WTC11 (cell line): ENCODE data around the gene TNN. TPM values are rescaled to one million over a fixed set of nuclear protein-coding genes. Genes with fewer than 3 reads are reported as not detected.
A peak's percentile ranks its signal among the peaks of the same experiment; 100 is the strongest.

ENCODE experiments used
- ATAC-seq: fragments of 200-7000 bp; cut with Tn5 transposase; 2 replicates; pipeline ENCODE4 v1.10.0; 2021; ENCODE audit warnings: mild to moderate bottlenecking, moderate library complexity
- CTCF ChIA-PET: fragments of 300-600 bp; sonication (Branson Sonifier 250); formaldehyde crosslinking; loops from one replicate; lab custom pipeline; 2021; ENCODE audit warnings: antibody characterized with exemption; lab: Charles Lee
- POLR2A ChIA-PET: fragments of 350-600 bp; sonication (Branson Sonifier 250); formaldehyde crosslinking; loops from one replicate; lab custom pipeline; 2021; ENCODE audit warnings: antibody characterized with exemption; lab: Charles Lee
- DNase-seq: peaks from one replicate; pipeline ENCODE4 v3.0.0; 2021; ENCODE audit warnings: low spot score
- H3K27ac Mint-ChIP-seq: 2 replicates; pipeline ENCODE4 v1.8.0; 2021; ENCODE audit warnings: mixed read lengths
- H3K27me3 Mint-ChIP-seq: 2 replicates; pipeline ENCODE4 v1.8.0; 2021; ENCODE audit warnings: low read depth, mild to moderate bottlenecking, moderate library complexity, mixed read lengths
- H3K36me3 Mint-ChIP-seq: 2 replicates; pipeline ENCODE4 v1.8.0; 2021; ENCODE audit warnings: mixed read lengths
- H3K4me1 Mint-ChIP-seq: 2 replicates; pipeline ENCODE4 v1.8.0; 2022; ENCODE audit warnings: mixed read lengths
- H3K4me3 Mint-ChIP-seq: 2 replicates; pipeline ENCODE4 v1.8.0; 2021; ENCODE audit warnings: mild to moderate bottlenecking, moderate library complexity, mixed read lengths
- H3K9me3 Mint-ChIP-seq: 2 replicates; pipeline ENCODE4 v1.8.0; 2021; ENCODE audit warnings: mixed read lengths
- AFF4 ChIP-seq: sonication (generic); formaldehyde crosslinking; IDR thresholded peaks from 2 replicates; pipeline ENCODE4 v1.8.1; 2023; ENCODE audit warnings: mild to moderate bottlenecking, missing genetic modification reagents, borderline replicate concordance
- AR ChIP-seq: fragments of 250-450 bp; sonication (Bioruptor Pico); IDR thresholded peaks from 2 replicates; pipeline ENCODE4 v1.9.0; 2021; ENCODE audit warnings: mild to moderate bottlenecking
- CBFB ChIP-seq: sonication (generic); formaldehyde crosslinking; IDR thresholded peaks from 2 replicates; pipeline ENCODE4 v1.8.1; 2022; ENCODE audit warnings: mild to moderate bottlenecking, low read depth, missing genetic modification reagents
- GRHL2 ChIP-seq: fragments of 250-450 bp; sonication (Bioruptor Pico); IDR thresholded peaks from 2 replicates; pipeline ENCODE4 v1.8.0; 2022; ENCODE audit warnings: mild to moderate bottlenecking, moderate library complexity; ENCODE audit not compliant: insufficient replicate concordance, severe bottlenecking
- JUN ChIP-seq: sonication (generic); formaldehyde crosslinking; IDR thresholded peaks from 2 replicates; pipeline ENCODE4 v1.8.0; 2023; ENCODE audit warnings: mild to moderate bottlenecking, missing genetic modification reagents
- KAT7 ChIP-seq: sonication (generic); formaldehyde crosslinking; IDR thresholded peaks from 2 replicates; pipeline ENCODE4 v1.8.1; 2023; ENCODE audit warnings: missing genetic modification reagents, mild to moderate bottlenecking, borderline replicate concordance
- MYBL2 ChIP-seq: sonication (generic); formaldehyde crosslinking; IDR thresholded peaks from 2 replicates; pipeline ENCODE4 v1.8.1; 2023; ENCODE audit warnings: mild to moderate bottlenecking, moderate library complexity, missing genetic modification reagents
- NR2C2 ChIP-seq: sonication (generic); formaldehyde crosslinking; IDR thresholded peaks from 2 replicates; pipeline ENCODE4 v1.8.0; 2022; ENCODE audit warnings: mild to moderate bottlenecking, missing genetic modification reagents
- PRRX2 ChIP-seq: fragments of 250-450 bp; sonication (Bioruptor Pico); IDR thresholded peaks from 2 replicates; pipeline ENCODE4 v1.8.0; 2021; ENCODE audit warnings: mild to moderate bottlenecking
- RORB ChIP-seq: fragments of 250-450 bp; sonication (Bioruptor Pico); IDR thresholded peaks from 2 replicates; pipeline ENCODE4 v1.9.0; 2021; ENCODE audit warnings: mild to moderate bottlenecking
- SMAD3 ChIP-seq: sonication (generic); formaldehyde crosslinking; IDR thresholded peaks from 2 replicates; pipeline ENCODE4 v1.8.0; 2022; ENCODE audit warnings: missing genetic modification reagents, mild to moderate bottlenecking, borderline replicate concordance
- SMAD4 ChIP-seq: sonication (generic); formaldehyde crosslinking; IDR thresholded peaks from 2 replicates; pipeline ENCODE4 v1.8.0; 2022; ENCODE audit warnings: mild to moderate bottlenecking, missing genetic modification reagents
- SP1 ChIP-seq: sonication (generic); formaldehyde crosslinking; conservative IDR thresholded peaks from 2 replicates; pipeline ENCODE4 v1.8.1; 2022; ENCODE audit warnings: missing genetic modification reagents
- TEAD4 ChIP-seq: sonication (generic); formaldehyde crosslinking; IDR thresholded peaks from 2 replicates; pipeline ENCODE4 v1.8.0; 2022; ENCODE audit warnings: mild to moderate bottlenecking, missing genetic modification reagents
- TP53 ChIP-seq: sonication (generic); formaldehyde crosslinking; IDR thresholded peaks from 2 replicates; pipeline ENCODE4 v1.8.1; 2023; ENCODE audit warnings: mild to moderate bottlenecking, missing genetic modification reagents
- ZNF138 ChIP-seq: sonication (generic); formaldehyde crosslinking; conservative IDR thresholded peaks from 2 replicates; pipeline ENCODE4 v1.8.1; 2022; ENCODE audit warnings: mild to moderate bottlenecking, moderate library complexity, missing genetic modification reagents
- ZNF232 ChIP-seq: sonication (generic); formaldehyde crosslinking; IDR thresholded peaks from 2 replicates; pipeline ENCODE4 v1.8.0; 2022; ENCODE audit warnings: mild to moderate bottlenecking, missing genetic modification reagents
- ZNF416 ChIP-seq: fragments of 250-450 bp; sonication (Bioruptor Pico); IDR thresholded peaks from 2 replicates; pipeline ENCODE4 v1.9.0; 2021; ENCODE audit warnings: mild to moderate bottlenecking, inconsistent platforms
- total RNA-seq: library from RNA; stranded (reverse); gene quantifications from 3 replicates; pipeline ENCODE4 v1.2.3, GENCODE V29; 2021
- TF ChIP-seq, protein P1 (sequence below): fragments of 250-450 bp; sonication (Bioruptor Pico); conservative IDR thresholded peaks from 2 replicates; pipeline ENCODE4 v1.9.0; 2021; ENCODE audit warnings: mild to moderate bottlenecking
- TF ChIP-seq, protein P2 (sequence below): sonication (generic); formaldehyde crosslinking; IDR thresholded peaks from 2 replicates; pipeline ENCODE4 v1.8.0; 2022; ENCODE audit warnings: mild to moderate bottlenecking, missing genetic modification reagents

Gene TNN
- total RNA-seq, 1 experiment from 2014 or later = 0.44 TPM

- H3K27ac Mint-ChIP-seq = peak overlapping the region; percentile 30; the same call in 1 of the 2 replicates
- POLR2A ChIA-PET = no interaction called here
- H3K4me3 Mint-ChIP-seq = no peak overlapping the region
- ATAC-seq = no peak
- no peaks in the 10 kb centered on the region for H3K27me3 Mint-ChIP-seq
- CTCF ChIA-PET = interaction anchor here (2.2 to 8.0 kb wide), 2 partner anchors 16 to 99 kb away, joined by 9 to 110 read pairs; no protein-coding TSS in a partner anchor
- H3K4me1 Mint-ChIP-seq = peaks cover 56% of the 10 kb centered on the region
- no peaks in the 10 kb centered on the region for H3K36me3 Mint-ChIP-seq
- H3K9me3 Mint-ChIP-seq = peaks cover 3% of the 10 kb centered on the region; the same call in 1 of the 2 replicates
- no peak for DNase-seq
- TF ChIP-seq AR (CRISPR knock-in tag) (no peak), RORB (CRISPR knock-in tag) (no peak)
- TF ChIP-seq, protein P1, sequence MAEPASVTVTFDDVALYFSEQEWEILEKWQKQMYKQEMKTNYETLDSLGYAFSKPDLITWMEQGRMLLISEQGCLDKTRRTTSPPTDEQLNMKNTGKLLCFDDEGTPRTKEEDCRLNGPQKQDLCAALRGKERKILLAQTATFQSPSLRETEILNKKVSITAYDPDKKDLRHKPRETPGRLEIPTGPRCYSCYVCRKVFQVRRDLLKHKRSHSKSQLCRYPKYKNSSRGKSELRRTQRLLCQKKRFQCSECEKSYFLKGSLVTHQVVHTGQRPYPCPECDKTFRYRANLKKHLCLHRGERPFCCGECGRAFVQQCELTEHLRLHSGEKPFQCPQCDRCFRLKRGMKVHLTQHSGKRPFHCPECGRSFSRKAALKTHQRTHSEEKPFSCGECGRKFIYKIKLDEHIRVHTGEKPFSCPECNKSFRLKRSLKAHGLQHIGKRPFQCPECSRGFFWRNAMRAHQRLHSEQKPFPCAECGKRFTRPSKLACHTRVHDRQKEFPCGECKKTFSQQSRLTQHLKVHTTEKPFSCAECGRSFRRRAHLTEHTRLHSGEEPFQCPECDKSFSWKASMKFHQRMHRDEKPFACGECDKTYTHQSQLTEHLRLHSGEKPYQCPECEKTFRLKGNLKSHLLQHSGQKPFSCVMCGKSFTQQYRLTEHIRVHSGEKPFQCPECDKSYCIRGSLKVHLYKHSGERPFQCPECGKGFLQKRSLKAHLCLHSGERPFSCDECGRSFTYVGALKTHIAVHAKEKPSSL (CRISPR knock-in tag) = no peak
These were observed 60.9 kb downstream of the TNN start for GRCh38 chr1:175128523-175128922.

DNA sequence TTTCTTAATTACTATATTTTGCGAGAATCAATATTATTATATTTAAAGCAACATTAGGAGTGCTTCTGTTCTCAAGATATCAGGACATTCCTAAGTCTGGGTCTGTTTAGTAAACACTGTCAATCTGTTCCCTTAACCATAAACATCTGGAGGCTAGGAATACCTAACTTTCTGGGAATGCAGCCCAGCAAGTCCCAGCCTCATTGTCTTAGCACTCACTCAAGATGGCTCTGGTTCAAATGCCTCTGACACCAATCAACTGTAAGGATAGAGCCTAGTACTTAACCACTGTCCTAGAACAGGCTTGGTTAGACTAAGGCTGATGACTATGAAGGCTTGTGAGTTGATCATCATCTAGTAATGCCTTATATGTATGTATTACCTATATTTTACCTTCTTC, 61.5 kb downstream of the TNN start:
- H3K36me3 Mint-ChIP-seq = no peaks in the 10 kb centered on the region
- POLR2A ChIA-PET = interaction anchor here (0.5 kb wide), 1 partner anchor 99 kb away, joined by 5 read pairs; no protein-coding TSS in a partner anchor
- peak overlapping the region; percentile 95 for H3K27ac Mint-ChIP-seq

GRCh38 chr1:175129644-175129996, 62.0 kb downstream of the TNN start:
- ATAC-seq = peak; percentile 8
- peaks cover 3% of the 10 kb centered on the region; the same call in 1 of the 2 replicates for H3K9me3 Mint-ChIP-seq
- peaks cover 56% of the 10 kb centered on the region for H3K4me1 Mint-ChIP-seq
- no peak overlapping the region for H3K4me3 Mint-ChIP-seq
- ChIA-PET CTCF (interaction anchor here (0.7 to 8.0 kb wide), 5 partner anchors 15 to 100 kb away, joined by 3 to 110 read pairs (median 7); no protein-coding TSS in a partner anchor), POLR2A (interaction anchor here (0.5 kb wide), 1 partner anchor 100 kb away, joined by 5 read pairs; no protein-coding TSS in a partner anchor)
- DNase-seq = no peak
- H3K36me3 Mint-ChIP-seq = peaks cover 2% of the 10 kb centered on the region; the same call in 1 of the 2 replicates
- peak overlapping the region; percentile 95 for H3K27ac Mint-ChIP-seq
- no peaks in the 10 kb centered on the region for H3K27me3 Mint-ChIP-seq
- TF ChIP-seq MYBL2 (CRISPR knock-in tag) = no peak
- no peak for TF ChIP-seq NR2C2 (CRISPR knock-in tag)
- TF ChIP-seq GRHL2 (CRISPR knock-in tag) = no peak
- TF ChIP-seq, protein P2, sequence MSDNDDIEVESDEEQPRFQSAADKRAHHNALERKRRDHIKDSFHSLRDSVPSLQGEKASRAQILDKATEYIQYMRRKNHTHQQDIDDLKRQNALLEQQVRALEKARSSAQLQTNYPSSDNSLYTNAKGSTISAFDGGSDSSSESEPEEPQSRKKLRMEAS = no peak
- no peak for TF ChIP-seq TP53 (CRISPR knock-in tag)
- TF ChIP-seq CBFB (CRISPR knock-in tag) = no peak

More for the DNA sequence above, 61.5 kb downstream of the TNN start:
- peaks cover 3% of the 10 kb centered on the region; the same call in 1 of the 2 replicates for H3K9me3 Mint-ChIP-seq
- ATAC-seq (no peak), DNase-seq (no peak)
- CTCF ChIA-PET = interaction anchor here (0.7 to 8.0 kb wide), 4 partner anchors 15 to 99 kb away, joined by 3 to 110 read pairs (median 8); no protein-coding TSS in a partner anchor
- H3K4me3 Mint-ChIP-seq = no peak overlapping the region
- TF ChIP-seq KAT7 (CRISPR knock-in tag) = no peak
- no peak for TF ChIP-seq ZNF416 (CRISPR knock-in tag)
- no peak for TF ChIP-seq PRRX2 (CRISPR knock-in tag)
- no peak for TF ChIP-seq JUN
- TF ChIP-seq ZNF232 (CRISPR knock-in tag) = no peak
- no peak for TF ChIP-seq AFF4
- TF ChIP-seq SP1 = no peak
- TF ChIP-seq ZNF138 (CRISPR knock-in tag) = no peak
- no peak for TF ChIP-seq TEAD4 (CRISPR knock-in tag)
- TF ChIP-seq SMAD4 (CRISPR knock-in tag) = no peak
- no peak for TF ChIP-seq SMAD3
- H3K27me3 Mint-ChIP-seq = no peaks in the 10 kb centered on the region
- peaks cover 56% of the 10 kb centered on the region for H3K4me1 Mint-ChIP-seq
